ENCODE results near the gene RNF150.

Gene RNF150

GRCh38 chr4:140976768-140977167, 156.5 kb downstream of the RNF150 start:
- TF ChIP-seq CTCF (IDR thresholded peaks at IDR 0.05; ENCODE audit: control extremely low read depth, extremely low read depth, low read depth, missing control alignments): no peak
- ChIA-PET CTCF (no interaction called here), POLR2A (no interaction called here)
- no peak for DNase-seq (ENCODE audit: extremely low spot score)

- no peak for DNase-seq (ENCODE audit: extremely low spot score)
- ChIA-PET POLR2A (no interaction called here), CTCF (no interaction called here)
- TF ChIP-seq CTCF (IDR thresholded peaks at IDR 0.05; ENCODE audit: control extremely low read depth, extremely low read depth, low read depth, missing control alignments): no peak
Observed at GRCh38 chr4:140971077-140971792, 162.0 kb downstream of the RNF150 start.

- CTCF ChIA-PET: interaction anchor here (1.2 kb wide), 1 partner anchor 27 kb away, joined by 4 read pairs; no protein-coding TSS in a partner anchor
- no peak for DNase-seq (ENCODE audit: extremely low spot score)
- TF ChIP-seq CTCF (IDR thresholded peaks at IDR 0.05; ENCODE audit: control extremely low read depth, extremely low read depth, low read depth, missing control alignments): no peak
- POLR2A ChIA-PET: no interaction called here
Observed at GRCh38 chr4:140969296-140969695, 164.0 kb downstream of the RNF150 start.

GRCh38 chr4:140968371-140968770, 164.9 kb downstream of the RNF150 start:
- ChIA-PET POLR2A (no interaction called here), CTCF (no interaction called here)
- TF ChIP-seq CTCF (IDR thresholded peaks at IDR 0.05; ENCODE audit: control extremely low read depth, extremely low read depth, low read depth, missing control alignments): no peak
- DNase-seq (ENCODE audit: extremely low spot score): no peak

GRCh38 chr4:140963883-140964282, 169.4 kb downstream of the RNF150 start:
- POLR2A ChIA-PET: no interaction called here
- TF ChIP-seq CTCF (IDR thresholded peaks at IDR 0.05; ENCODE audit: control extremely low read depth, extremely low read depth, low read depth, missing control alignments): no peak
- no peak for DNase-seq (ENCODE audit: extremely low spot score)
- CTCF ChIA-PET: no interaction called here

- no peak for DNase-seq (ENCODE audit: extremely low spot score)
- ChIA-PET POLR2A (no interaction called here), CTCF (interaction anchor here (0.8 kb wide), 1 partner anchor 72 kb away, joined by 3 read pairs; no protein-coding TSS in a partner anchor)
- TF ChIP-seq CTCF (IDR thresholded peaks at IDR 0.05; ENCODE audit: control extremely low read depth, extremely low read depth, low read depth, missing control alignments): no peak
Observed at GRCh38 chr4:140955641-140956040, 177.6 kb downstream of the RNF150 start.

Data from GM10248 (cell line).